ENCODE data around the gene FHIT. TPM values are rescaled to one million over a fixed set of nuclear protein-coding genes. Genes with fewer than 3 reads are reported as not detected.

The FHIT gene
- total and polyA plus RNA-seq, 10 of the 15 experiments (the other 5 are each of a cell fraction or from before 2014, with no cell fraction given): 4.2 to 14.9 (median 9.4) TPM

DNA sequence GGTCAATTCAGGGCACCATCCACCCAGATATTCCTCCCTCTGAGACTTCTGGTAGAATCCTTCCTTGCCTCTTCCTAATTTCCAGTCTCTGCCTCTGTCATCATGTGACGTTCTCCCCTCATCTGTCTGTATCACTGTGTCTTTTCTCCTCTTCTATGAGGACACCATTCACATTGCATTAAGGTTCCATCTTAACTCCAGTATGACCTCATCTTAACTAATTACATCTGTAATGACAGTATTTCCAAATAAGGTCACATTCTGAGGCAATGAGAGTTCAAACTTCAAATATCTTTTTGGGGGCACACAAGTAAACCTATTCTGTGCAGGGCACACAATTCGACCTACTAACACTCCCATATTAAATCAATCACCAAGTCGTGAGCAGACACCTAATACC, 169.7 kb downstream of the FHIT start (continued):
- TF ChIP-seq, protein P1, sequence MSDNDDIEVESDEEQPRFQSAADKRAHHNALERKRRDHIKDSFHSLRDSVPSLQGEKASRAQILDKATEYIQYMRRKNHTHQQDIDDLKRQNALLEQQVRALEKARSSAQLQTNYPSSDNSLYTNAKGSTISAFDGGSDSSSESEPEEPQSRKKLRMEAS (IDR thresholded peaks at IDR 0.05; ENCODE audit: low read depth, low read length): no peak
- TF ChIP-seq ASH2L (IDR thresholded peaks at IDR 0.05; ENCODE audit: borderline replicate concordance, low read depth) (no peak), TBL1XR1 (IDR thresholded peaks at IDR 0.05; ENCODE audit: low read depth, low read length) (no peak), ZNF207 (IDR thresholded peaks at IDR 0.05; ENCODE audit: borderline replicate concordance) (no peak), SUPT20H (IDR thresholded peaks at IDR 0.05; ENCODE audit: borderline replicate concordance, control insufficient read depth, low read depth, low read length) (no peak), BCL11A (IDR thresholded peaks at IDR 0.05; ENCODE audit: low read depth, low read length) (no peak), IRF5 (IDR thresholded peaks at IDR 0.05; ENCODE audit: borderline replicate concordance) (no peak), NR2F1 (conservative IDR thresholded peaks at IDR 0.05) (no peak), NKRF (conservative IDR thresholded peaks at IDR 0.05) (no peak)
- TF ChIP-seq, protein P2, sequence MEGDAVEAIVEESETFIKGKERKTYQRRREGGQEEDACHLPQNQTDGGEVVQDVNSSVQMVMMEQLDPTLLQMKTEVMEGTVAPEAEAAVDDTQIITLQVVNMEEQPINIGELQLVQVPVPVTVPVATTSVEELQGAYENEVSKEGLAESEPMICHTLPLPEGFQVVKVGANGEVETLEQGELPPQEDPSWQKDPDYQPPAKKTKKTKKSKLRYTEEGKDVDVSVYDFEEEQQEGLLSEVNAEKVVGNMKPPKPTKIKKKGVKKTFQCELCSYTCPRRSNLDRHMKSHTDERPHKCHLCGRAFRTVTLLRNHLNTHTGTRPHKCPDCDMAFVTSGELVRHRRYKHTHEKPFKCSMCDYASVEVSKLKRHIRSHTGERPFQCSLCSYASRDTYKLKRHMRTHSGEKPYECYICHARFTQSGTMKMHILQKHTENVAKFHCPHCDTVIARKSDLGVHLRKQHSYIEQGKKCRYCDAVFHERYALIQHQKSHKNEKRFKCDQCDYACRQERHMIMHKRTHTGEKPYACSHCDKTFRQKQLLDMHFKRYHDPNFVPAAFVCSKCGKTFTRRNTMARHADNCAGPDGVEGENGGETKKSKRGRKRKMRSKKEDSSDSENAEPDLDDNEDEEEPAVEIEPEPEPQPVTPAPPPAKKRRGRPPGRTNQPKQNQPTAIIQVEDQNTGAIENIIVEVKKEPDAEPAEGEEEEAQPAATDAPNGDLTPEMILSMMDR (IDR thresholded peaks at IDR 0.05 in 2 of 3, conservative IDR thresholded peaks at IDR 0.05 in 1 of 3; ENCODE audit: control insufficient read depth in 2 of 3, extremely low read depth in 1 of 3, insufficient read depth in 1 of 3, low read depth in 3 of 3, low read length in 3 of 3): no peak
- TF ChIP-seq, protein P3, sequence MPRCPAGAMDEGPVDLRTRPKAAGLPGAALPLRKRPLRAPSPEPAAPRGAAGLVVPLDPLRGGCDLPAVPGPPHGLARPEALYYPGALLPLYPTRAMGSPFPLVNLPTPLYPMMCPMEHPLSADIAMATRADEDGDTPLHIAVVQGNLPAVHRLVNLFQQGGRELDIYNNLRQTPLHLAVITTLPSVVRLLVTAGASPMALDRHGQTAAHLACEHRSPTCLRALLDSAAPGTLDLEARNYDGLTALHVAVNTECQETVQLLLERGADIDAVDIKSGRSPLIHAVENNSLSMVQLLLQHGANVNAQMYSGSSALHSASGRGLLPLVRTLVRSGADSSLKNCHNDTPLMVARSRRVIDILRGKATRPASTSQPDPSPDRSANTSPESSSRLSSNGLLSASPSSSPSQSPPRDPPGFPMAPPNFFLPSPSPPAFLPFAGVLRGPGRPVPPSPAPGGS (IDR thresholded peaks at IDR 0.05; ENCODE audit: borderline replicate concordance, insufficient read depth, low read depth, low read length, poor library complexity, severe bottlenecking): no peak
